Retinal pigment epithelial cell (primary cell): ENCODE data around the gene BPIFB3.
"Not testable (repeated sequence)": the region's sequence is repeated elsewhere in the genome, so short reads cannot be mapped to it uniquely, and the experiment has no call there.

ENCODE experiments used
- DNase-seq: peaks from one replicate; pipeline ENCODE4 v3.0.0-alpha.2; 2010; ENCODE audit warnings: low read depth
- H3K4me3 ChIP-seq: 2 replicates; pipeline ENCODE4 v1.5.1; 2011; ENCODE audit warnings: mild to moderate bottlenecking, low read length, control low read depth, moderate library complexity
- CTCF ChIP-seq: conservative IDR thresholded peaks from 2 replicates; pipeline ENCODE4 v1.5.1; 2011; ENCODE audit warnings: low read depth, low read length, control low read depth, inconsistent platforms

Gene BPIFB3

GRCh38 chr20:33042983-33043730 is 10.5 kb upstream of the BPIFB3 start:
- DNase-seq, result no peak
- no peak for TF ChIP-seq CTCF
- H3K4me3 ChIP-seq, result no peak overlapping the region

DNA sequence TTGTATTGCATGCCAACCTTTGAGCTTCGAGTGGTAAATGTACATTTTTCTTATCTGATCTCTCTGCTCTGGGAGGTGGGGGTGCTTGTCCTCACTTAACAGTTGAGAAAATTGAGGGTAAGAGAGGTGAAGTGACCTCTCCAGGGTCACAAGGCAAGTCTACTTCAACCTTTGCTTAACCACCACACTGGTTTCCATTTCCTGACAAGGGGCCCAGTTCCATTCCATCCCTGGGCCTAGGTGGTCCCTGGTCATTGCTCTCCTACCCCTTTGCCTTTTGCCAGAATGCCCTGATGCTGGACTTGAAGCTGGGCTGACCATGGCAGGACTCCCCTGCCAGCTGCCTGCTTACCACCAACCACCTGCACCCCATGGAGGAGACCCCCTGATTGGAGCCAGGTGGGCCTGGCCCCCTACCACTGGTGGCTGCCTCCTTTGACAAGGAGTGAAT is 9.9 kb upstream of the BPIFB3 start:
- no peak overlapping the region for H3K4me3 ChIP-seq
- DNase-seq, result no peak
- TF ChIP-seq CTCF, result no peak

GRCh38 chr20:33045129-33045721 is 8.5 kb upstream of the BPIFB3 start:
- not testable (repeated sequence) for H3K4me3 ChIP-seq, DNase-seq

GRCh38 chr20:33046412-33046811 is 7.3 kb upstream of the BPIFB3 start:
- no peak for TF ChIP-seq CTCF
- no peak overlapping the region for H3K4me3 ChIP-seq
- no peak for DNase-seq

DNA sequence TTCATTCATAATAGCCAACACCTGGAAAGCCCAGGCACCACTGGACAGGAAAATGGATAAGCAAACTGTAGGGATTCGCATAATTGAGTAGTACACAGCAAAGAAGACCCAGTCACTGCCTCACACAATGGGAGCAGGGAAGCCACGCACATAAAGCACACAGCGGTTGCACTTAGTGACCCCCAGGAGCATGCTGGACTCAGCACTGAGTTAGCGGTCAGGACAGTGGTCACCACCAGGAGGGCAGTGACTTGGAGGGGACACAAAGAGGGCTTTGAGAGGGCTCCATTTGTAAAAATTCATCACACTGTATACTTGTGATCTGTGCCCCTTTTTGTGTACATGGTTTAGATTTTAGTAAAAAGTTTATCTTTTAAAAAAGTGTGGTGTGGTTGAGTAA is 2.4 kb upstream of the BPIFB3 start:
- no peak overlapping the region for H3K4me3 ChIP-seq
- TF ChIP-seq CTCF, result no peak
- no peak for DNase-seq

DNA sequence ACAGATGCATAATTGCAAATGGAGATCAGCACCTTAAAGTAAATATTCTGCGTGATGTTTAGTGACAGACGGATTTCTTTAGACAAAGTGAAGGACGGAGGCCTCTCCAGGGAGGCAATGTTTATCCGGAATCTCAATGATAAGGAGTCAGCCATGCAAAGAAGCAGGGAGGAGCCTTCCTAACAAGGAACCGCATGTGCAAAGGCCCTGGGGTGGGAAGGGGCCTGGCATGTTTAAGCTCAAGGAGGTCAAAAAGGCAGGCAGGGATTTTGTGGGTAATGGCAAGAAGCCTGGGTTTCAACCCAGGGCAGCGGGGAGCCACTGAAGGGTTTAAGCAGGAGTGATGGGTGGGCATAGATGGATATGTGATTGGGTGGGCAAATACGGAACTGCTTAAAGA is 678 bp downstream of the BPIFB3 start:
- H3K4me3 ChIP-seq, result no peak overlapping the region
- DNase-seq, result no peak
- no peak for TF ChIP-seq CTCF

- H3K4me3 ChIP-seq, result no peak overlapping the region
- TF ChIP-seq CTCF, result no peak
- DNase-seq, result no peak
Observed at GRCh38 chr20:33054791-33055190, 1.1 kb downstream of the BPIFB3 start.
